IMR-90 (cell line): ENCODE data around the gene BRPF3. TPM values are rescaled to one million over a fixed set of nuclear protein-coding genes. Genes with fewer than 3 reads are reported as not detected.

Source experiments
- ATAC-seq: fragments of 200-7000 bp; cut with Tn5 transposase; 2 replicates; pipeline ENCODE4 v1.9.1; 2020; ENCODE audit warnings: low read depth, mild to moderate bottlenecking, moderate library complexity
- BruUV-seq: library from RNA; stranded (reverse); fragments of 400-500 nt; replicated peaks from 2 replicates; lab custom pipeline; 2021; lab: Mats Ljungman, UMichigan
- CTCF ChIA-PET: fragments of 300-600 bp; formaldehyde crosslinking; extraction: SDS; loops from one replicate; lab custom pipeline; 2021; ENCODE audit warnings: antibody characterized with exemption; lab: Yijun Ruan, JAX
- POLR2A ChIA-PET: fragments of 300-600 bp; sonication (Branson Sonifier 250); formaldehyde crosslinking; loops from one replicate; lab custom pipeline; 2022; ENCODE audit warnings: antibody characterized with exemption; ENCODE audit not compliant: unreplicated experiment; lab: Charles Lee
- DNase-seq: peaks from one replicate; pipeline ENCODE4 v3.0.0; 2013
- H2AFZ ChIP-seq: replicated peaks from 2 replicates; pipeline ENCODE3; 2013; ENCODE audit warnings: low read length, mild to moderate bottlenecking; ENCODE audit not compliant: poor library complexity
- H2AK5ac ChIP-seq: 2 replicates; pipeline ENCODE4 v1.6.1; 2013; ENCODE audit warnings: low read depth, low read length, inconsistent platforms
- H2AK9ac ChIP-seq: replicated peaks from 2 replicates; pipeline ENCODE3; 2013; ENCODE audit warnings: mild to moderate bottlenecking, low read depth, low read length, moderate library complexity; ENCODE audit not compliant: poor library complexity
- H2BK120ac ChIP-seq: 2 replicates; pipeline ENCODE4 v1.6.1; 2013; ENCODE audit warnings: low read depth, low read length, inconsistent platforms
- H2BK15ac ChIP-seq: 3 replicates; pipeline ENCODE4 v1.6.1; 2013; ENCODE audit warnings: low read depth, low read length, inconsistent platforms
- H2BK20ac ChIP-seq: 2 replicates; pipeline ENCODE4 v1.6.1; 2013; ENCODE audit warnings: low read depth, mild to moderate bottlenecking, inconsistent platforms, low read length, moderate library complexity
- H2BK5ac ChIP-seq: 2 replicates; pipeline ENCODE4 v1.6.1; 2013; ENCODE audit warnings: mild to moderate bottlenecking, low read depth, low read length, inconsistent platforms; ENCODE audit not compliant: poor library complexity, severe bottlenecking
- H3K14ac ChIP-seq: replicated peaks from 2 replicates; pipeline ENCODE4 v1.6.1; 2013; ENCODE audit warnings: low read depth, low read length, inconsistent platforms
- H3K18ac ChIP-seq: 2 replicates; pipeline ENCODE4 v1.6.1; 2013; ENCODE audit warnings: low read depth, low read length, control low read depth
- H3K23ac ChIP-seq: 2 replicates; pipeline ENCODE4 v1.6.1; 2013; ENCODE audit warnings: low read depth, low read length, inconsistent platforms
- H3K27ac ChIP-seq: 2 replicates; pipeline ENCODE4 v1.5.1; 2013; ENCODE audit warnings: mild to moderate bottlenecking, control low read depth, low read length; ENCODE audit not compliant: insufficient read depth
- H3K27me3 ChIP-seq: 2 replicates; pipeline ENCODE4 v1.6.1; 2013; ENCODE audit warnings: low read length; ENCODE audit not compliant: control insufficient read depth, insufficient read depth
- H3K36me3 ChIP-seq: 2 replicates; pipeline ENCODE4 v1.6.1; 2013; ENCODE audit warnings: low read length, mixed read lengths; ENCODE audit not compliant: control insufficient read depth, insufficient read depth
- H3K4ac ChIP-seq: 2 replicates; pipeline ENCODE4 v1.6.1; 2013; ENCODE audit warnings: low read depth, low read length, inconsistent platforms
- H3K4me1 ChIP-seq: 2 replicates; pipeline ENCODE4 v1.6.1; 2013; ENCODE audit warnings: low read length, mixed read lengths; ENCODE audit not compliant: control insufficient read depth, insufficient read depth
- H3K4me2 ChIP-seq: 2 replicates; pipeline ENCODE4 v1.6.1; 2013; ENCODE audit warnings: low read depth, mild to moderate bottlenecking, control low read depth, low read length, moderate library complexity
- H3K4me3 ChIP-seq: 2 replicates; pipeline ENCODE4 v1.5.1; 2013; ENCODE audit warnings: low read depth, mild to moderate bottlenecking, control low read depth, low read length, moderate library complexity; ENCODE audit not compliant: insufficient read depth
- H3K56ac ChIP-seq: 2 replicates; pipeline ENCODE4 v1.6.1; 2013; ENCODE audit warnings: low read length, inconsistent platforms; ENCODE audit not compliant: insufficient read depth; ENCODE audit errors: extremely low read depth
- H3K79me1 ChIP-seq, 2 experiments: 2 replicates each; pipeline ENCODE4 v1.6.1; 2013; ENCODE audit warnings: low read length in 2 of 2, inconsistent platforms in 1 of 2, low read depth in 1 of 2
- H3K9ac ChIP-seq: 2 replicates; pipeline ENCODE4 v1.6.1; 2013; ENCODE audit warnings: low read depth, low read length, control low read depth
- H3K9me1 ChIP-seq: 2 replicates; pipeline ENCODE4 v1.6.1; 2013; ENCODE audit warnings: low read length, inconsistent platforms; ENCODE audit not compliant: insufficient read depth
- H3K9me3 ChIP-seq: 2 replicates; pipeline ENCODE4 v1.6.1; 2013; ENCODE audit warnings: low read length; ENCODE audit not compliant: control insufficient read depth, insufficient read depth
- H4K20me1 ChIP-seq: 2 replicates; pipeline ENCODE4 v1.6.1; 2013; ENCODE audit warnings: low read length, inconsistent platforms; ENCODE audit not compliant: insufficient read depth
- H4K5ac ChIP-seq: 2 replicates; pipeline ENCODE4 v1.6.1; 2013; ENCODE audit warnings: mild to moderate bottlenecking, low read depth, low read length, control low read depth
- H4K8ac ChIP-seq, 2 experiments: 2 replicates each; pipeline ENCODE4 v1.6.1; 2013; ENCODE audit warnings: low read depth in 2 of 2, low read length in 2 of 2, control low read depth in 1 of 2, inconsistent platforms in 1 of 2
- H4K91ac ChIP-seq: 2 replicates; pipeline ENCODE4 v1.6.1; 2013; ENCODE audit warnings: low read depth, low read length, inconsistent platforms; ENCODE audit not compliant: insufficient read depth
- BHLHE40 ChIP-seq: fragments of 150-350 bp; IDR thresholded peaks from 2 replicates; pipeline ENCODE4 v1.6.1; 2016; ENCODE audit warnings: mild to moderate bottlenecking, low read depth, low read length
- CEBPB ChIP-seq: IDR thresholded peaks from 2 replicates; pipeline ENCODE4 v1.6.1; 2012; ENCODE audit warnings: low read depth, low read length, improper control_type of control experiment
- CHD1 ChIP-seq: IDR thresholded peaks from 2 replicates; pipeline ENCODE4 v1.6.1; 2012; ENCODE audit warnings: low read depth, low read length, improper control_type of control experiment
- FOS ChIP-seq: fragments of 150-350 bp; IDR thresholded peaks from 2 replicates; pipeline ENCODE4 v1.6.1; 2016; ENCODE audit warnings: low read depth, low read length
- MAFK ChIP-seq: IDR thresholded peaks from 2 replicates; pipeline ENCODE4 v1.6.1; 2012; ENCODE audit warnings: low read depth, low read length, improper control_type of control experiment
- MAZ ChIP-seq: IDR thresholded peaks from 2 replicates; pipeline ENCODE4 v1.6.1; 2012; ENCODE audit warnings: low read depth, mild to moderate bottlenecking, low read length, improper control_type of control experiment, moderate library complexity, borderline replicate concordance
- MXI1 ChIP-seq: IDR thresholded peaks from 2 replicates; pipeline ENCODE4 v1.6.1; 2012; ENCODE audit warnings: low read depth, mild to moderate bottlenecking, low read length, moderate library complexity, borderline replicate concordance
- NFE2L2 ChIP-seq: fragments of 150-350 bp; IDR thresholded peaks from 2 replicates; pipeline ENCODE4 v1.6.1; 2016; ENCODE audit warnings: low read depth, mild to moderate bottlenecking, low read length
- POLR2A ChIP-seq: IDR thresholded peaks from 2 replicates; pipeline ENCODE4 v1.6.1; 2012; ENCODE audit warnings: mild to moderate bottlenecking, low read depth, low read length
- RAD21 ChIP-seq: IDR thresholded peaks from 2 replicates; pipeline ENCODE4 v1.6.1; 2012; ENCODE audit warnings: low read length, improper control_type of control experiment
- RCOR1 ChIP-seq: IDR thresholded peaks from 2 replicates; pipeline ENCODE4 v1.6.1; 2012; ENCODE audit warnings: mild to moderate bottlenecking, low read length, improper control_type of control experiment; ENCODE audit not compliant: insufficient replicate concordance
- RFX5 ChIP-seq: IDR thresholded peaks from 2 replicates; pipeline ENCODE4 v1.8.0; 2012; ENCODE audit warnings: low read depth, mild to moderate bottlenecking, low read length, moderate library complexity
- SMC3 ChIP-seq: fragments of 150-350 bp; IDR thresholded peaks from 2 replicates; pipeline ENCODE4 v1.6.1; 2016; ENCODE audit warnings: low read depth, mild to moderate bottlenecking, antibody characterized with exemption, low read length, moderate library complexity
- WGBS, 2 experiments: methylation state at CpG; one replicate each; pipeline versions ENCODE4 v1.1.5 to v1.1.7; 2013; ENCODE audit warnings: missing lambda C conversion rate in 2 of 2; ENCODE audit not compliant: insufficient read length in 1 of 2; ENCODE audit errors: extremely low coverage in 2 of 2; 5-methylcytosine and 5-hydroxymethylcytosine counted together
- dilution Hi-C: fragments of 300-500 bp; cut with HindIII; formaldehyde crosslinking; loops from one replicate; pipeline ENCODE4 v1.14.3; 2018; ENCODE audit warnings: low sequenced_read_pairs; ENCODE audit not compliant: unreplicated experiment
- in situ Hi-C: fragments of 300-500 bp; cut with MboI; formaldehyde crosslinking; loops from 3 replicates; pipeline ENCODE4 v1.14.3; 2019; ENCODE audit warnings: low sequenced_read_pairs, inconsistent platforms, mixed read lengths
- intact Hi-C: fragments of 100-400 bp; cut with micrococcal nuclease; formaldehyde crosslinking; loops from 2 replicates; pipeline ENCODE4 v1.10.0; 2022
- polyA plus RNA-seq, 3 experiments: library from polyadenylated mRNA; depleted of rRNA; stranded (reverse); fragments of >200 nt; gene quantifications; 2 replicates each; pipeline ENCODE4 v1.2.3, GENCODE V29; 2012; ENCODE audit warnings: low replicate concordance in 1 of 3
- total RNA-seq: library from RNA; depleted of rRNA; stranded (reverse); fragments of >200 nt; gene quantifications from 2 replicates; pipeline ENCODE4 v1.2.3, GENCODE V29; 2012
- TF ChIP-seq, protein P1 (sequence below): fragments of 150-350 bp; IDR thresholded peaks from 2 replicates; pipeline ENCODE4 v1.6.1; 2017; ENCODE audit warnings: mild to moderate bottlenecking, antibody characterized with exemption, low read length, low read depth
- TF ChIP-seq, protein P2 (sequence below): conservative IDR thresholded peaks from 2 replicates; pipeline ENCODE4 v1.5.1; 2012; ENCODE audit warnings: mild to moderate bottlenecking, low read depth, low read length, improper control_type of control experiment
- TF ChIP-seq, protein P3 (sequence below): fragments of 150-350 bp; IDR thresholded peaks from 2 replicates; pipeline ENCODE4 v1.6.1; 2016; ENCODE audit warnings: low read depth, mild to moderate bottlenecking, low read length, moderate library complexity, borderline replicate concordance

The BRPF3 gene
- total and polyA plus RNA-seq, 2 of the 4 experiments (the other 2 are of a cell fraction) = 10.2 to 17.2 TPM

DNA sequence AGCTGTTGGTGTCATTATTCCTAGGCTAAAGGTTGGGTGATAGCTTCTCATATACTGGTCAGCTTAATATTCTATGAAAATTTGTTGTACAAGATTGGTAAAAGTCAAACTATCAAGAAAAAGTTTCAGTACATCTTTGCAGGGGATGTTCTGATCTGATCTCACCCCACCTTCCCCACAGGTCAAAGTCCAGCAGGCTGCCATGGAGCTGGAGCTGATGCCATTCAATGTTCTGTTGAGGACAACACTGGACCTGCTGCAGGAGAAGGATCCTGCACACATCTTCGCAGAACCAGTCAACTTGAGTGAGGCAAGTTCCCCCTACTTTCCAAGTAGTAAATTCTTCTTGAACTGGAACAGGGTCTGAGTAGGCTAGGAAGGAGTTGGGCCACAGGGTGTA lies 13.1 kb downstream of the BRPF3 start:
- Histone ChIP-seq H4K8ac (no peak overlapping the region), H4K91ac (no peak overlapping the region), H3K23ac (no peak overlapping the region), H3K14ac (no peak overlapping the region), H4K20me1 (peaks cover 16% of the 10 kb centered on the region; the same call in 1 of the 2 replicates), H2BK120ac (no peak overlapping the region), H2BK20ac (no peak overlapping the region), H2AK9ac (no peak overlapping the region), H2BK5ac (no peak overlapping the region), H3K56ac (no peak overlapping the region), H2AK5ac (no peak overlapping the region), H2AFZ (no peak overlapping the region), H3K9ac (no peak overlapping the region), H3K4me3 (no peak overlapping the region), H4K5ac (no peak overlapping the region), H3K27me3 (no peaks in the 10 kb centered on the region), H3K4ac (no peak overlapping the region), H3K4me1 (no peaks in the 10 kb centered on the region), H2BK15ac (no peak overlapping the region), H3K9me3 (no peaks in the 10 kb centered on the region), H3K36me3 (peaks cover 67% of the 10 kb centered on the region), H3K18ac (no peak overlapping the region), H3K9me1 (peaks cover 7% of the 10 kb centered on the region), H3K27ac (no peak overlapping the region), H3K79me1 (peaks cover 25 to 52% of the 10 kb centered on the region in 2 experiments), H3K4me2 (no peak overlapping the region)
- intact Hi-C loops = no loop called here
- WGBS, 2 experiments = no CpG with 5 or more reads among the region's 1 CpG
- POLR2A ChIA-PET = no interaction called here
- DNase-seq (no peak), ATAC-seq (no peak)
- CTCF ChIA-PET = no interaction called here
- dilution Hi-C loops = no loop called here
- in situ Hi-C loops = no loop called here
- BruUV-seq = no TSS peak
- TF ChIP-seq, protein P1, sequence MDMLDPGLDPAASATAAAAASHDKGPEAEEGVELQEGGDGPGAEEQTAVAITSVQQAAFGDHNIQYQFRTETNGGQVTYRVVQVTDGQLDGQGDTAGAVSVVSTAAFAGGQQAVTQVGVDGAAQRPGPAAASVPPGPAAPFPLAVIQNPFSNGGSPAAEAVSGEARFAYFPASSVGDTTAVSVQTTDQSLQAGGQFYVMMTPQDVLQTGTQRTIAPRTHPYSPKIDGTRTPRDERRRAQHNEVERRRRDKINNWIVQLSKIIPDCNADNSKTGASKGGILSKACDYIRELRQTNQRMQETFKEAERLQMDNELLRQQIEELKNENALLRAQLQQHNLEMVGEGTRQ = no peak
- no peak for TF ChIP-seq RFX5
- no peak for TF ChIP-seq MXI1
- TF ChIP-seq, protein P2, sequence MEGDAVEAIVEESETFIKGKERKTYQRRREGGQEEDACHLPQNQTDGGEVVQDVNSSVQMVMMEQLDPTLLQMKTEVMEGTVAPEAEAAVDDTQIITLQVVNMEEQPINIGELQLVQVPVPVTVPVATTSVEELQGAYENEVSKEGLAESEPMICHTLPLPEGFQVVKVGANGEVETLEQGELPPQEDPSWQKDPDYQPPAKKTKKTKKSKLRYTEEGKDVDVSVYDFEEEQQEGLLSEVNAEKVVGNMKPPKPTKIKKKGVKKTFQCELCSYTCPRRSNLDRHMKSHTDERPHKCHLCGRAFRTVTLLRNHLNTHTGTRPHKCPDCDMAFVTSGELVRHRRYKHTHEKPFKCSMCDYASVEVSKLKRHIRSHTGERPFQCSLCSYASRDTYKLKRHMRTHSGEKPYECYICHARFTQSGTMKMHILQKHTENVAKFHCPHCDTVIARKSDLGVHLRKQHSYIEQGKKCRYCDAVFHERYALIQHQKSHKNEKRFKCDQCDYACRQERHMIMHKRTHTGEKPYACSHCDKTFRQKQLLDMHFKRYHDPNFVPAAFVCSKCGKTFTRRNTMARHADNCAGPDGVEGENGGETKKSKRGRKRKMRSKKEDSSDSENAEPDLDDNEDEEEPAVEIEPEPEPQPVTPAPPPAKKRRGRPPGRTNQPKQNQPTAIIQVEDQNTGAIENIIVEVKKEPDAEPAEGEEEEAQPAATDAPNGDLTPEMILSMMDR = no peak
- TF ChIP-seq RCOR1 = no peak
- no peak for TF ChIP-seq POLR2A
- TF ChIP-seq MAZ = no peak
- TF ChIP-seq CHD1 = no peak
- no peak for TF ChIP-seq MAFK
- TF ChIP-seq, protein P3, sequence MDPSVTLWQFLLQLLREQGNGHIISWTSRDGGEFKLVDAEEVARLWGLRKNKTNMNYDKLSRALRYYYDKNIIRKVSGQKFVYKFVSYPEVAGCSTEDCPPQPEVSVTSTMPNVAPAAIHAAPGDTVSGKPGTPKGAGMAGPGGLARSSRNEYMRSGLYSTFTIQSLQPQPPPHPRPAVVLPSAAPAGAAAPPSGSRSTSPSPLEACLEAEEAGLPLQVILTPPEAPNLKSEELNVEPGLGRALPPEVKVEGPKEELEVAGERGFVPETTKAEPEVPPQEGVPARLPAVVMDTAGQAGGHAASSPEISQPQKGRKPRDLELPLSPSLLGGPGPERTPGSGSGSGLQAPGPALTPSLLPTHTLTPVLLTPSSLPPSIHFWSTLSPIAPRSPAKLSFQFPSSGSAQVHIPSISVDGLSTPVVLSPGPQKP = no peak
- TF ChIP-seq RAD21 = no peak
- no peak for TF ChIP-seq BHLHE40
- no peak for TF ChIP-seq NFE2L2
- no peak for TF ChIP-seq SMC3
- TF ChIP-seq CEBPB = no peak
- no peak for TF ChIP-seq FOS
